ENCODE data around the gene C14orf180. TPM values are rescaled to one million over a fixed set of nuclear protein-coding genes. Genes with fewer than 3 reads are reported as not detected.

The C14orf180 gene
- not detected for total RNA-seq
- total RNA-seq (2013) = not detected

DNA sequence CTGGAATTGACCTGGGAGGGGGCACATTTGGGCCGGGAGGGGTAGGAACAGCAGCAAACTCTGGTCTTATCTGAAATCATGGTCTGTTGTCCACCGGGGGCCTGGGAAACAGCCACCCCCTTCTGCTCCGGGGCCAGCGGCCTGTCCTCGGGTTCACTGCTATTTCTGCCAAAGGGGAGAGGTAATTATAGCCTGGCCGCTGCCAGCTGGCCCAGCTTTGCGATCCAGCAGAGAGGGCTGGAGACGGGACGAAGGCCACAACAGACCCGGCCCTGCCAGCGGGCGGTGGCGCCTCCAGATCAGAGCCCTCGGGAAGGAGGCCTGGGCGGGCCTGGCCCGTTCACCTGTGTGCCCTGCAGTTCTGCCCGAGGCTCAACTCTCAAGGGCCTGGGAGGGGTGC lies at the start of gene C14orf180:
Gene C14orf180 (plus strand): TSS at position 258 of the 400 bp plus-strand sequence. CDS start 6,667 bp downstream, outside the sequence.
- no peaks in the 10 kb centered on the region for H3K4me1 Mint-ChIP-seq
- 87% methylated on average over 17 of the region's 17 CpGs for WGBS (ENCODE audit: insufficient coverage)
- no peak within 1 kb of the TSS for H3K4me3 Mint-ChIP-seq
- Histone ChIP-seq H3K4me3 (ENCODE audit: low read length) (no peak within 1 kb of the TSS), H3K36me3 (ENCODE audit: control insufficient read depth, insufficient read depth, low read length) (no peaks in the 10 kb centered on the region), H3K9me3 (ENCODE audit: control insufficient read depth, insufficient read depth, low read length) (no peaks in the 10 kb centered on the region), H3K27ac (ENCODE audit: low read length) (no peak within 1 kb of the TSS), H3K4me1 (ENCODE audit: control insufficient read depth, insufficient read depth, low read length) (no peaks in the 10 kb centered on the region), H3K27me3 (ENCODE audit: control insufficient read depth, insufficient read depth, low read length) (no peaks in the 10 kb centered on the region)
- no peaks in the 10 kb centered on the region for H3K27me3 Mint-ChIP-seq (ENCODE audit: low read depth in 2 of 2)
- TF ChIP-seq, protein P1, sequence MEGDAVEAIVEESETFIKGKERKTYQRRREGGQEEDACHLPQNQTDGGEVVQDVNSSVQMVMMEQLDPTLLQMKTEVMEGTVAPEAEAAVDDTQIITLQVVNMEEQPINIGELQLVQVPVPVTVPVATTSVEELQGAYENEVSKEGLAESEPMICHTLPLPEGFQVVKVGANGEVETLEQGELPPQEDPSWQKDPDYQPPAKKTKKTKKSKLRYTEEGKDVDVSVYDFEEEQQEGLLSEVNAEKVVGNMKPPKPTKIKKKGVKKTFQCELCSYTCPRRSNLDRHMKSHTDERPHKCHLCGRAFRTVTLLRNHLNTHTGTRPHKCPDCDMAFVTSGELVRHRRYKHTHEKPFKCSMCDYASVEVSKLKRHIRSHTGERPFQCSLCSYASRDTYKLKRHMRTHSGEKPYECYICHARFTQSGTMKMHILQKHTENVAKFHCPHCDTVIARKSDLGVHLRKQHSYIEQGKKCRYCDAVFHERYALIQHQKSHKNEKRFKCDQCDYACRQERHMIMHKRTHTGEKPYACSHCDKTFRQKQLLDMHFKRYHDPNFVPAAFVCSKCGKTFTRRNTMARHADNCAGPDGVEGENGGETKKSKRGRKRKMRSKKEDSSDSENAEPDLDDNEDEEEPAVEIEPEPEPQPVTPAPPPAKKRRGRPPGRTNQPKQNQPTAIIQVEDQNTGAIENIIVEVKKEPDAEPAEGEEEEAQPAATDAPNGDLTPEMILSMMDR (IDR thresholded peaks at IDR 0.05) = no peak
- no peaks in the 10 kb centered on the region for H3K36me3 Mint-ChIP-seq
- DNase-seq (no peak), ATAC-seq (no peak)
- intact Hi-C loops (cut with micrococcal nuclease) = no loop called here
- H3K27ac Mint-ChIP-seq = no peak within 1 kb of the TSS
- no peaks in the 10 kb centered on the region for H3K9me3 Mint-ChIP-seq

DNA sequence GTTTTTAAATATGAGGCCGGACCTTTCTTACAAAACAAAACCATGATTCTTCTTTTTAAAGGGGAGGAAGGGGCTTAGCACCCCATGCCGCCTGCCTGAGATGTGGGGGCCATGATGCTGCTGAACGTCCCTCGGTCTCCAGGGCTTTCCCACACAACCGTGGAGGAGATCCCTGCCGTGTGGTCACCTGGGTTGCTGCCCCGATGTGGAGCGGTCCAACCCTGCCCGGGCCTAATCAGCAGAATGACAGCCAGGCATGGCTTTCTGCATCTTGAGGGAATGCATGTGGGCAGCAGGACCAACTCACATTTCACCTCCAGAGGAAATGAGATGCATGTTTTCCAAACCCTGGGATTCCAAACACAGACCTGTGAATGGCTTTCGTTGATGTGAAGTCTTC lies 48.9 kb upstream of the C14orf180 start:
- 82% methylated on average over 10 of the region's 10 CpGs for WGBS (ENCODE audit: insufficient coverage)
- Mint-ChIP-seq H3K27ac (no peak overlapping the region), H3K4me1 (no peaks in the 10 kb centered on the region), H3K4me3 (no peak overlapping the region), H3K36me3 (no peaks in the 10 kb centered on the region), H3K27me3 (ENCODE audit: low read depth in 2 of 2) (peaks cover 6 to 13% of the 10 kb centered on the region in 2 donors), H3K9me3 (peaks cover 10 to 11% of the 10 kb centered on the region in 2 donors)
- H3K9me3 ChIP-seq (ENCODE audit: control insufficient read depth, insufficient read depth, low read length) = peaks cover 3% of the 10 kb centered on the region
- no peaks in the 10 kb centered on the region for H3K4me1 ChIP-seq (ENCODE audit: control insufficient read depth, insufficient read depth, low read length)
- H3K36me3 ChIP-seq (ENCODE audit: control insufficient read depth, insufficient read depth, low read length) = no peaks in the 10 kb centered on the region
- no peak overlapping the region for H3K4me3 ChIP-seq (ENCODE audit: low read length)
- no peak for ATAC-seq
- no peak for DNase-seq
- H3K27ac ChIP-seq (ENCODE audit: low read length) = no peak overlapping the region
- H3K27me3 ChIP-seq (ENCODE audit: control insufficient read depth, insufficient read depth, low read length) = no peaks in the 10 kb centered on the region
- TF ChIP-seq, protein P1 (IDR thresholded peaks at IDR 0.05) = no peak
- intact Hi-C loops (cut with micrococcal nuclease) = no loop called here

DNA sequence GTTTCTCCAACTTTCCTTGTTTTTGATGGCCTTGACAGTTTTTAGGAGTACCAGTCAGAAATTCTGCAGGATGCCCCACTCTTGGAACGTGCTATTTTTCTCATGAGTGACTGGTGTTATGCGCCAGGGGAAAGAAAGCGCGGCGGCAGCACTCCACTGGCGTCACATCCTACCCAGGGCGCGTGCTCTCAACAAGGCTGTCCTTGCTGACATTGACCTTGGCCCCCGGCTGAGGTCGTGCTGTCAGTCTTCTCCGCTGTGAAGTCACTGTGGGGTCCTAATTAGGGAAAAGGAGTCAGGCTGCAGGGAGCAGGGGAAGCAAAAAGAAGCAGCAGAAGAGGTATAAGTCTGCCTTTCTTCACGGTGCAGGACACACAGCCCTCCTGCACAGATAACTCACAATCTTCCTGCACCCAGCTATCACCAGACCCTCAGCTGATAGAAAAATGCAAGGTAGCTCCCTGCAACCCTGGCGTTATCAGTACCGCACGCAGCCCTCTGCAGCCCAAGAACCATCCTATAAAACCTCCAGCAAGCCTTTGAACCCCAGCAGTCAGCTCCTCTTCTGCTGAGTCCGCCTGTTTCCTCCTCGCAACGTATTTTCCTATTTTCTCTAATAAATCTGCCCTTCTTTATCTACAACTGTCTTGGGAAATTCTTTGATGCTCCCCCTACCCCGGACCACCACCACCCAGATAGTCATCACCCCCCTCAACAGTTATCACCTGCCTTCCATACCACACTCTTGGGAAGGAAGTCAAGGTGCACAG lies 48.0 kb upstream of the C14orf180 start:
- Mint-ChIP-seq H3K27me3 (ENCODE audit: low read depth in 2 of 2) (peaks cover 8 to 15% of the 10 kb centered on the region in 2 donors), H3K36me3 (no peaks in the 10 kb centered on the region), H3K9me3 (peaks cover 10 to 11% of the 10 kb centered on the region in 2 donors), H3K4me3 (no peak overlapping the region), H3K27ac (no peak overlapping the region), H3K4me1 (no peaks in the 10 kb centered on the region)
- peaks cover 3% of the 10 kb centered on the region for H3K9me3 ChIP-seq (ENCODE audit: control insufficient read depth, insufficient read depth, low read length)
- H3K36me3 ChIP-seq (ENCODE audit: control insufficient read depth, insufficient read depth, low read length) = no peaks in the 10 kb centered on the region
- H3K27me3 ChIP-seq (ENCODE audit: control insufficient read depth, insufficient read depth, low read length) = no peaks in the 10 kb centered on the region
- ATAC-seq = no peak
- TF ChIP-seq, protein P1 (IDR thresholded peaks at IDR 0.05) = no peak
- H3K4me3 ChIP-seq (ENCODE audit: low read length) = no peak overlapping the region
- no peak overlapping the region for H3K27ac ChIP-seq (ENCODE audit: low read length)
- 77% methylated on average over 19 of the region's 19 CpGs for whole genome bisulfite sequencing (ENCODE audit: insufficient coverage)
- no peak for DNase-seq
- intact Hi-C loops (cut with micrococcal nuclease) = no loop called here
- H3K4me1 ChIP-seq (ENCODE audit: control insufficient read depth, insufficient read depth, low read length) = no peaks in the 10 kb centered on the region

DNA sequence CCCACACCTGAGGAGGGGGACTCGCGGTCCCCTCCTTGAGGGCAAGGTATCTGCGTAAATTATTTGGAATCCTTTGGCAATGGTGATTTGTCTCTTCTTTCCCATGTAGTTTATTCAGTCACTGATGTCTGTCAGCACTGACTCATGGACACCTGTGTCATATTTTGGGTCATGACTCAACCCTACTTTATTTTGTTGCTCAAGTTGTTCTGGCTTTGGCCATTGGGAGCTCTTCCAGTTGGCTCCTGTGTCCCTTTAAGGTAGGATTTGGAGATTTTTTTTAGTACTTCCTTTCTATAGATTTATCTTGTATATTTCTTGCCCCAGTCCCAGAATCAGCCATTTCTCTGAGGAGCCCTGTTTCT lies 47.4 kb upstream of the C14orf180 start:
- Histone ChIP-seq H3K4me1 (ENCODE audit: control insufficient read depth, insufficient read depth, low read length) (no peaks in the 10 kb centered on the region), H3K9me3 (ENCODE audit: control insufficient read depth, insufficient read depth, low read length) (peaks cover 3% of the 10 kb centered on the region), H3K27ac (ENCODE audit: low read length) (no peak overlapping the region), H3K27me3 (ENCODE audit: control insufficient read depth, insufficient read depth, low read length) (no peaks in the 10 kb centered on the region), H3K36me3 (ENCODE audit: control insufficient read depth, insufficient read depth, low read length) (no peaks in the 10 kb centered on the region), H3K4me3 (ENCODE audit: low read length) (no peak overlapping the region)
- Mint-ChIP-seq H3K27ac (no peak overlapping the region), H3K4me1 (no peaks in the 10 kb centered on the region), H3K36me3 (no peaks in the 10 kb centered on the region), H3K9me3 (peaks cover 4 to 5% of the 10 kb centered on the region in 2 donors), H3K4me3 (no peak overlapping the region), H3K27me3 (ENCODE audit: low read depth in 2 of 2) (peaks cover 11 to 21% of the 10 kb centered on the region in 2 donors)
- intact Hi-C loops (cut with micrococcal nuclease) = no loop called here
- WGBS (ENCODE audit: insufficient coverage) = 94% methylated on average over 2 of the region's 3 CpGs
- DNase-seq = no peak
- TF ChIP-seq, protein P1 (IDR thresholded peaks at IDR 0.05) = no peak
- no peak for ATAC-seq
